Liver (tissue), 9 donors: Measurements from ENCODE around the gene CNNM2. TPM values are rescaled to one million over a fixed set of nuclear protein-coding genes. Genes with fewer than 3 reads are reported as not detected.

Experiments used
- DNase-seq: peaks from one replicate; pipeline ENCODE4 v3.0.0-alpha.2; 2017; ENCODE audit warnings: low spot score
- H3K27ac ChIP-seq, 2 donors: one replicate each; pipeline ENCODE4 v1.7.0; 2013; ENCODE audit warnings: inconsistent platforms in 2 of 2, low read length in 2 of 2, control low read depth in 1 of 2, low read depth in 1 of 2, mild to moderate bottlenecking in 1 of 2
- H3K27me3 ChIP-seq, 4 donors: one replicate each; pipeline versions ENCODE4 v1.6.1 to v1.7.0; 2013; ENCODE audit warnings: low read length in 3 of 4, inconsistent platforms in 1 of 4, mild to moderate bottlenecking in 1 of 4, moderate library complexity in 1 of 4; ENCODE audit not compliant: control insufficient read depth in 4 of 4, insufficient read depth in 4 of 4
- H3K36me3 ChIP-seq, 4 donors: one replicate each; pipeline versions ENCODE4 v1.6.1 to v1.7.0; 2013; ENCODE audit warnings: low read length in 3 of 4, mild to moderate bottlenecking in 3 of 4, low read depth in 1 of 4, moderate library complexity in 1 of 4; ENCODE audit not compliant: control insufficient read depth in 4 of 4, insufficient read depth in 3 of 4
- H3K4me1 ChIP-seq, 4 donors: one replicate each; pipeline versions ENCODE4 v1.6.1 to v1.7.0; 2013; ENCODE audit warnings: low read length in 3 of 4, mild to moderate bottlenecking in 3 of 4, moderate library complexity in 1 of 4; ENCODE audit not compliant: control insufficient read depth in 4 of 4, insufficient read depth in 4 of 4
- H3K4me3 ChIP-seq, 3 donors: one replicate each; pipeline versions ENCODE4 v1.6.1 to v1.7.0; 2013; ENCODE audit warnings: low read length in 3 of 3, control low read depth in 1 of 3, low read depth in 1 of 3, mild to moderate bottlenecking in 1 of 3
- H3K9ac ChIP-seq, 2 donors: one replicate each; pipeline ENCODE4 v1.7.0; 2013; ENCODE audit warnings: low read length in 2 of 2, mild to moderate bottlenecking in 2 of 2, moderate library complexity in 2 of 2, control low read depth in 1 of 2, low read depth in 1 of 2
- H3K9me3 ChIP-seq, 4 donors: one replicate each; pipeline versions ENCODE4 v1.6.1 to v1.7.0; 2013; ENCODE audit warnings: low read length in 3 of 4; ENCODE audit not compliant: control insufficient read depth in 4 of 4
- ATF3 ChIP-seq: IDR thresholded peaks from 2 replicates; pipeline ENCODE4 v1.6.1; 2016; ENCODE audit warnings: antibody characterized with exemption
- FOXA1 ChIP-seq: IDR thresholded peaks from 2 replicates; pipeline ENCODE4 v1.6.1; 2016; ENCODE audit warnings: antibody characterized with exemption
- FOXA2 ChIP-seq: IDR thresholded peaks from 2 replicates; pipeline ENCODE4 v1.6.1; 2016; ENCODE audit warnings: antibody characterized with exemption
- GABPA ChIP-seq, 2 donors: IDR thresholded peaks in 1 of 2; conservative IDR thresholded peaks in 1 of 2; 2 replicates each; pipeline ENCODE4 v1.6.1; 2016; ENCODE audit warnings: antibody characterized with exemption in 2 of 2, mild to moderate bottlenecking in 1 of 2, moderate library complexity in 1 of 2
- HNF4A ChIP-seq, 2 donors: conservative IDR thresholded peaks; 2 replicates each; pipeline ENCODE4 v1.6.1; 2016; ENCODE audit warnings: antibody characterized with exemption in 2 of 2, mild to moderate bottlenecking in 2 of 2
- HNF4G ChIP-seq: IDR thresholded peaks from 2 replicates; pipeline ENCODE4 v1.6.1; 2016; ENCODE audit warnings: antibody characterized with exemption
- JUND ChIP-seq, 2 donors: IDR thresholded peaks; 2 replicates each; pipeline ENCODE4 v1.6.1; 2016; ENCODE audit warnings: antibody characterized with exemption in 2 of 2
- MAX ChIP-seq: IDR thresholded peaks from 2 replicates; pipeline ENCODE4 v1.6.1; 2016; ENCODE audit warnings: antibody characterized with exemption
- NR2F2 ChIP-seq: IDR thresholded peaks from 2 replicates; pipeline ENCODE4 v1.6.1; 2016; ENCODE audit warnings: antibody characterized with exemption
- RAD21 ChIP-seq, 2 donors: IDR thresholded peaks; 2 replicates each; pipeline ENCODE4 v1.6.1; 2016; ENCODE audit warnings: antibody characterized with exemption in 2 of 2, mild to moderate bottlenecking in 2 of 2
- REST ChIP-seq: IDR thresholded peaks from 2 replicates; pipeline ENCODE4 v1.6.1; 2016; ENCODE audit warnings: antibody characterized with exemption, mild to moderate bottlenecking
- RXRA ChIP-seq, 2 donors: IDR thresholded peaks; 2 replicates each; pipeline ENCODE4 v1.6.1; 2017 to 2018; ENCODE audit warnings: antibody characterized with exemption in 2 of 2, mild to moderate bottlenecking in 1 of 2
- SP1 ChIP-seq: IDR thresholded peaks from 2 replicates; pipeline ENCODE4 v1.6.1; 2018; ENCODE audit warnings: antibody characterized with exemption, mild to moderate bottlenecking
- TAF1 ChIP-seq: conservative IDR thresholded peaks from 2 replicates; pipeline ENCODE4 v1.6.1; 2016; ENCODE audit warnings: antibody characterized with exemption, mild to moderate bottlenecking
- YY1 ChIP-seq: IDR thresholded peaks from 2 replicates; pipeline ENCODE4 v1.6.1; 2016; ENCODE audit warnings: antibody characterized with exemption, mild to moderate bottlenecking
- WGBS: extraction: QIAGEN DNeasy Blood & Tissue Kit; methylation state at CpG from one replicate; pipeline ENCODE4 v1.1.7; 2013; 5-methylcytosine and 5-hydroxymethylcytosine counted together
- polyA plus RNA-seq, 2 donors: library from polyadenylated mRNA; stranded (reverse) in 1 of 2; unstranded in 1 of 2; fragments of 200-250 nt in 1 of 2; fragments of >200 nt in 1 of 2; fragmentation: Nextera tagmentation in 1 of 2; extraction: Ambion mirVana in 1 of 2; gene quantifications; one replicate each; pipeline versions ENCODE4 v1.2.1 to v1.2.3, GENCODE V29; 2013 to 2015
- total RNA-seq, 2 donors: library from RNA; depleted of rRNA; stranded (reverse); fragments of >200 nt; gene quantifications; one replicate each; pipeline ENCODE4 v1.2.3, GENCODE V29; 2014
- TF ChIP-seq, protein P1 (sequence below): IDR thresholded peaks from 2 replicates; pipeline ENCODE4 v1.6.1; 2016; ENCODE audit warnings: antibody characterized with exemption
- TF ChIP-seq, protein P2 (sequence below): fragments of 150-350 bp; IDR thresholded peaks from 2 replicates; pipeline ENCODE4 v1.5.1; 2017; ENCODE audit warnings: improper control_type of control experiment, low read depth, low read length; ENCODE audit not compliant: missing input control
- donor health status: healthy.
- donor health status: healthy.
- donor health status: healthy.
- donor health status: healthy.
- donor health status: healthy.

CNNM2 gene
- total and polyA plus RNA-seq, 4 donors, result 2.0 to 10.8 (median 6.9) TPM

GRCh38 chr10:103078676-103079075 lies 160.6 kb downstream of the CNNM2 start:
- WGBS, result 98% methylated on average over 14 of the region's 14 CpGs
- TF ChIP-seq YY1, result no peak
- TF ChIP-seq FOXA1, result no peak
- TF ChIP-seq FOXA2, result no peak
- TF ChIP-seq, protein P1, sequence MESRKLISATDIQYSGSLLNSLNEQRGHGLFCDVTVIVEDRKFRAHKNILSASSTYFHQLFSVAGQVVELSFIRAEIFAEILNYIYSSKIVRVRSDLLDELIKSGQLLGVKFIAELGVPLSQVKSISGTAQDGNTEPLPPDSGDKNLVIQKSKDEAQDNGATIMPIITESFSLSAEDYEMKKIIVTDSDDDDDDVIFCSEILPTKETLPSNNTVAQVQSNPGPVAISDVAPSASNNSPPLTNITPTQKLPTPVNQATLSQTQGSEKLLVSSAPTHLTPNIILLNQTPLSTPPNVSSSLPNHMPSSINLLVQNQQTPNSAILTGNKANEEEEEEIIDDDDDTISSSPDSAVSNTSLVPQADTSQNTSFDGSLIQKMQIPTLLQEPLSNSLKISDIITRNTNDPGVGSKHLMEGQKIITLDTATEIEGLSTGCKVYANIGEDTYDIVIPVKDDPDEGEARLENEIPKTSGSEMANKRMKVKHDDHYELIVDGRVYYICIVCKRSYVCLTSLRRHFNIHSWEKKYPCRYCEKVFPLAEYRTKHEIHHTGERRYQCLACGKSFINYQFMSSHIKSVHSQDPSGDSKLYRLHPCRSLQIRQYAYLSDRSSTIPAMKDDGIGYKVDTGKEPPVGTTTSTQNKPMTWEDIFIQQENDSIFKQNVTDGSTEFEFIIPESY, result no peak
- TF ChIP-seq HNF4G, result no peak
- TF ChIP-seq SP1, result no peak
- TF ChIP-seq RAD21 (IDR thresholded peaks at IDR 0.05), result no peak
- TF ChIP-seq, protein P2, sequence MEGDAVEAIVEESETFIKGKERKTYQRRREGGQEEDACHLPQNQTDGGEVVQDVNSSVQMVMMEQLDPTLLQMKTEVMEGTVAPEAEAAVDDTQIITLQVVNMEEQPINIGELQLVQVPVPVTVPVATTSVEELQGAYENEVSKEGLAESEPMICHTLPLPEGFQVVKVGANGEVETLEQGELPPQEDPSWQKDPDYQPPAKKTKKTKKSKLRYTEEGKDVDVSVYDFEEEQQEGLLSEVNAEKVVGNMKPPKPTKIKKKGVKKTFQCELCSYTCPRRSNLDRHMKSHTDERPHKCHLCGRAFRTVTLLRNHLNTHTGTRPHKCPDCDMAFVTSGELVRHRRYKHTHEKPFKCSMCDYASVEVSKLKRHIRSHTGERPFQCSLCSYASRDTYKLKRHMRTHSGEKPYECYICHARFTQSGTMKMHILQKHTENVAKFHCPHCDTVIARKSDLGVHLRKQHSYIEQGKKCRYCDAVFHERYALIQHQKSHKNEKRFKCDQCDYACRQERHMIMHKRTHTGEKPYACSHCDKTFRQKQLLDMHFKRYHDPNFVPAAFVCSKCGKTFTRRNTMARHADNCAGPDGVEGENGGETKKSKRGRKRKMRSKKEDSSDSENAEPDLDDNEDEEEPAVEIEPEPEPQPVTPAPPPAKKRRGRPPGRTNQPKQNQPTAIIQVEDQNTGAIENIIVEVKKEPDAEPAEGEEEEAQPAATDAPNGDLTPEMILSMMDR, result no peak
- TF ChIP-seq ATF3, result no peak
- no peak for TF ChIP-seq TAF1
- TF ChIP-seq RXRA (IDR thresholded peaks at IDR 0.05), result no peak
- TF ChIP-seq MAX, result no peak
- TF ChIP-seq REST, result no peak
- TF ChIP-seq GABPA (IDR thresholded peaks at IDR 0.05 in 1 of 2, conservative IDR thresholded peaks at IDR 0.05 in 1 of 2), result no peak
- TF ChIP-seq JUND (IDR thresholded peaks at IDR 0.05), result no peak
- DNase-seq, result no peak
- Histone ChIP-seq H3K27me3 (no peaks in the 10 kb centered on the region), H3K36me3 (peaks cover 0 to 27% (median 19%) of the 10 kb centered on the region in 4 donors), H3K9ac (no peak overlapping the region), H3K9me3 (no peaks in the 10 kb centered on the region), H3K4me3 (no peak overlapping the region), H3K4me1 (no peaks in the 10 kb centered on the region), H3K27ac (no peak overlapping the region)

GRCh38 chr10:103079100-103079499 lies 161.0 kb downstream of the CNNM2 start:
- no peak overlapping the region for H3K9ac ChIP-seq
- H3K27ac ChIP-seq, result no peak overlapping the region
- TF ChIP-seq ATF3 (no peak), YY1 (no peak), NR2F2 (no peak), HNF4A (conservative IDR thresholded peaks at IDR 0.05) (no peak), FOXA1 (no peak), FOXA2 (no peak), RAD21 (IDR thresholded peaks at IDR 0.05) (no peak), SP1 (no peak), RXRA (IDR thresholded peaks at IDR 0.05) (no peak), JUND (IDR thresholded peaks at IDR 0.05) (no peak)
- TF ChIP-seq, protein P2, result no peak
- TF ChIP-seq, protein P1, result no peak
- 97% methylated on average over 7 of the region's 7 CpGs for WGBS
- peaks cover 0 to 27% (median 19%) of the 10 kb centered on the region in 4 donors for H3K36me3 ChIP-seq
- H3K4me1 ChIP-seq, result no peaks in the 10 kb centered on the region
- no peak overlapping the region for H3K4me3 ChIP-seq
- H3K9me3 ChIP-seq, result no peaks in the 10 kb centered on the region
- no peak for DNase-seq
- no peaks in the 10 kb centered on the region for H3K27me3 ChIP-seq
